Esophagus squamous epithelium (tissue), 4 donors: Measurements from ENCODE around the gene HOXC9.

Experiments used
- POLR2A ChIP-seq, 4 donors: fragments of 450-650 bp; IDR thresholded peaks; one replicate each; pipeline ENCODE4 v1.6.1; 2017; ENCODE audit warnings: antibody characterized with exemption in 4 of 4, mild to moderate bottlenecking in 4 of 4, moderate library complexity in 3 of 4
- TF ChIP-seq, protein P1 (sequence below), 6 experiments: fragments of 450-650 bp in 4 of 6; fragments of 200-600 bp in 2 of 6; sonication (generic) in 2 of 6; IDR thresholded peaks; one replicate each; pipeline ENCODE4 v1.5.1; 2016 to 2019; ENCODE audit warnings: antibody characterized with exemption in 6 of 6, mild to moderate bottlenecking in 4 of 6, moderate library complexity in 4 of 6

GRCh38 chr12:53964315-53964713, 35.6 kb upstream of the HOXC9 start:
- TF ChIP-seq, protein P1, sequence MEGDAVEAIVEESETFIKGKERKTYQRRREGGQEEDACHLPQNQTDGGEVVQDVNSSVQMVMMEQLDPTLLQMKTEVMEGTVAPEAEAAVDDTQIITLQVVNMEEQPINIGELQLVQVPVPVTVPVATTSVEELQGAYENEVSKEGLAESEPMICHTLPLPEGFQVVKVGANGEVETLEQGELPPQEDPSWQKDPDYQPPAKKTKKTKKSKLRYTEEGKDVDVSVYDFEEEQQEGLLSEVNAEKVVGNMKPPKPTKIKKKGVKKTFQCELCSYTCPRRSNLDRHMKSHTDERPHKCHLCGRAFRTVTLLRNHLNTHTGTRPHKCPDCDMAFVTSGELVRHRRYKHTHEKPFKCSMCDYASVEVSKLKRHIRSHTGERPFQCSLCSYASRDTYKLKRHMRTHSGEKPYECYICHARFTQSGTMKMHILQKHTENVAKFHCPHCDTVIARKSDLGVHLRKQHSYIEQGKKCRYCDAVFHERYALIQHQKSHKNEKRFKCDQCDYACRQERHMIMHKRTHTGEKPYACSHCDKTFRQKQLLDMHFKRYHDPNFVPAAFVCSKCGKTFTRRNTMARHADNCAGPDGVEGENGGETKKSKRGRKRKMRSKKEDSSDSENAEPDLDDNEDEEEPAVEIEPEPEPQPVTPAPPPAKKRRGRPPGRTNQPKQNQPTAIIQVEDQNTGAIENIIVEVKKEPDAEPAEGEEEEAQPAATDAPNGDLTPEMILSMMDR (IDR thresholded peaks at IDR 0.05) = no peak
- TF ChIP-seq POLR2A (IDR thresholded peaks at IDR 0.05) = no peak
